ENCODE measurements around the gene CTAGE4. TPM values are rescaled to one million over a fixed set of nuclear protein-coding genes. Genes with fewer than 3 reads are reported as not detected.
"Not testable (repeated sequence)": the region's sequence is repeated elsewhere in the genome, so short reads cannot be mapped to it uniquely, and the experiment has no call there.

CTAGE4 gene
- polyA plus RNA-seq, 2 donors, result 3.2 to 4.3 TPM

- not testable (repeated sequence) for H3K9me3 ChIP-seq (ENCODE audit: control insufficient read depth in 2 of 2, insufficient read depth in 1 of 2, low read depth in 1 of 2, low read length in 1 of 2)
Measured at GRCh38 chr7:144178380-144179164, 4.7 kb upstream of the CTAGE4 start.

GRCh38 chr7:144179165-144179479 is 4.1 kb upstream of the CTAGE4 start:
- H3K27ac ChIP-seq (ENCODE audit: low read depth in 2 of 2, low read length in 1 of 2); H3K9me3 ChIP-seq (ENCODE audit: control insufficient read depth in 2 of 2, insufficient read depth in 1 of 2, low read depth in 1 of 2, low read length in 1 of 2); H3K36me3 ChIP-seq (ENCODE audit: control insufficient read depth in 2 of 2, insufficient read depth in 2 of 2, low read length in 1 of 2); H3K4me3 ChIP-seq (ENCODE audit: low read depth in 1 of 2, low read length in 2 of 2); H3K27me3 ChIP-seq (ENCODE audit: control insufficient read depth in 1 of 2, insufficient read depth in 2 of 2, low read length in 2 of 2); H3K4me1 ChIP-seq (ENCODE audit: control insufficient read depth in 2 of 2, insufficient read depth in 2 of 2, low read length in 1 of 2): not testable (repeated sequence)
- 50 to 83% methylated on average over 1 of the region's 2 CpGs for WGBS, 2 donors

More at GRCh38 chr7:144178380-144179164, 4.7 kb upstream of the CTAGE4 start:
- H3K36me3 ChIP-seq (ENCODE audit: control insufficient read depth in 2 of 2, insufficient read depth in 2 of 2, low read length in 1 of 2); H3K4me3 ChIP-seq (ENCODE audit: low read depth in 1 of 2, low read length in 2 of 2); H3K27me3 ChIP-seq (ENCODE audit: control insufficient read depth in 1 of 2, insufficient read depth in 2 of 2, low read length in 2 of 2); H3K27ac ChIP-seq (ENCODE audit: low read depth in 2 of 2, low read length in 1 of 2); H3K4me1 ChIP-seq (ENCODE audit: control insufficient read depth in 2 of 2, insufficient read depth in 2 of 2, low read length in 1 of 2): not testable (repeated sequence)
- 57 to 61% methylated on average over 9 to 10 of the region's 10 CpGs for WGBS, 2 donors

- WGBS, 2 donors, result no CpG with 5 or more reads among the region's 5 CpGs
- not testable (repeated sequence) for H3K9me3 ChIP-seq (ENCODE audit: control insufficient read depth in 2 of 2, insufficient read depth in 1 of 2, low read depth in 1 of 2, low read length in 1 of 2); H3K4me1 ChIP-seq (ENCODE audit: control insufficient read depth in 2 of 2, insufficient read depth in 2 of 2, low read length in 1 of 2); H3K27ac ChIP-seq (ENCODE audit: low read depth in 2 of 2, low read length in 1 of 2); H3K36me3 ChIP-seq (ENCODE audit: control insufficient read depth in 2 of 2, insufficient read depth in 2 of 2, low read length in 1 of 2); H3K4me3 ChIP-seq (ENCODE audit: low read depth in 1 of 2, low read length in 2 of 2); H3K27me3 ChIP-seq (ENCODE audit: control insufficient read depth in 1 of 2, insufficient read depth in 2 of 2, low read length in 2 of 2)
Measured at GRCh38 chr7:144187848-144188247, 4.6 kb downstream of the CTAGE4 start.

- not testable (repeated sequence) for H3K36me3 ChIP-seq (ENCODE audit: control insufficient read depth in 2 of 2, insufficient read depth in 2 of 2, low read length in 1 of 2); H3K27ac ChIP-seq (ENCODE audit: low read depth in 2 of 2, low read length in 1 of 2); H3K27me3 ChIP-seq (ENCODE audit: control insufficient read depth in 1 of 2, insufficient read depth in 2 of 2, low read length in 2 of 2); H3K4me1 ChIP-seq (ENCODE audit: control insufficient read depth in 2 of 2, insufficient read depth in 2 of 2, low read length in 1 of 2); H3K4me3 ChIP-seq (ENCODE audit: low read depth in 1 of 2, low read length in 2 of 2); H3K9me3 ChIP-seq (ENCODE audit: control insufficient read depth in 2 of 2, insufficient read depth in 1 of 2, low read depth in 1 of 2, low read length in 1 of 2)
- WGBS, 2 donors, result no CpG with 5 or more reads among the region's 3 CpGs
Measured at GRCh38 chr7:144188578-144189171, 5.4 kb downstream of the CTAGE4 start.

- H3K36me3 ChIP-seq (ENCODE audit: control insufficient read depth in 2 of 2, insufficient read depth in 2 of 2, low read length in 1 of 2); H3K4me3 ChIP-seq (ENCODE audit: low read depth in 1 of 2, low read length in 2 of 2); H3K27me3 ChIP-seq (ENCODE audit: control insufficient read depth in 1 of 2, insufficient read depth in 2 of 2, low read length in 2 of 2); H3K27ac ChIP-seq (ENCODE audit: low read depth in 2 of 2, low read length in 1 of 2); H3K4me1 ChIP-seq (ENCODE audit: control insufficient read depth in 2 of 2, insufficient read depth in 2 of 2, low read length in 1 of 2); H3K9me3 ChIP-seq (ENCODE audit: control insufficient read depth in 2 of 2, insufficient read depth in 1 of 2, low read depth in 1 of 2, low read length in 1 of 2): not testable (repeated sequence)
- no CpG with 5 or more reads among the region's 11 CpGs for WGBS, 2 donors
Measured at GRCh38 chr7:144193782-144194181, 10.5 kb downstream of the CTAGE4 start.

GRCh38 chr7:144194453-144194852 is 11.2 kb downstream of the CTAGE4 start:
- not testable (repeated sequence) for H3K9me3 ChIP-seq (ENCODE audit: control insufficient read depth in 2 of 2, insufficient read depth in 1 of 2, low read depth in 1 of 2, low read length in 1 of 2); H3K27me3 ChIP-seq (ENCODE audit: control insufficient read depth in 1 of 2, insufficient read depth in 2 of 2, low read length in 2 of 2); H3K27ac ChIP-seq (ENCODE audit: low read depth in 2 of 2, low read length in 1 of 2); H3K4me1 ChIP-seq (ENCODE audit: control insufficient read depth in 2 of 2, insufficient read depth in 2 of 2, low read length in 1 of 2); H3K4me3 ChIP-seq (ENCODE audit: low read depth in 1 of 2, low read length in 2 of 2); H3K36me3 ChIP-seq (ENCODE audit: control insufficient read depth in 2 of 2, insufficient read depth in 2 of 2, low read length in 1 of 2)
- no CpG with 5 or more reads among the region's 6 CpGs for WGBS, 2 donors

- H3K9me3 ChIP-seq (ENCODE audit: control insufficient read depth in 2 of 2, insufficient read depth in 1 of 2, low read depth in 1 of 2, low read length in 1 of 2); H3K36me3 ChIP-seq (ENCODE audit: control insufficient read depth in 2 of 2, insufficient read depth in 2 of 2, low read length in 1 of 2); H3K4me3 ChIP-seq (ENCODE audit: low read depth in 1 of 2, low read length in 2 of 2); H3K4me1 ChIP-seq (ENCODE audit: control insufficient read depth in 2 of 2, insufficient read depth in 2 of 2, low read length in 1 of 2); H3K27ac ChIP-seq (ENCODE audit: low read depth in 2 of 2, low read length in 1 of 2); H3K27me3 ChIP-seq (ENCODE audit: control insufficient read depth in 1 of 2, insufficient read depth in 2 of 2, low read length in 2 of 2): not testable (repeated sequence)
- 1% methylated on average over 15 of the region's 51 CpGs; no CpG with 5 or more reads in 1 of the 2 donors for WGBS, 2 donors
Measured at GRCh38 chr7:144195212-144195872, 12.1 kb downstream of the CTAGE4 start, which contains the start of gene ARHGEF35. Gene ARHGEF35, minus strand, starts transcription at chr7:144195833. Its CDS starts 7,450 bp downstream, at chr7:144188383.

GRCh38 chr7:144198934-144199333 is 15.7 kb downstream of the CTAGE4 start:
- H3K27ac ChIP-seq (ENCODE audit: low read depth in 2 of 2, low read length in 1 of 2); H3K9me3 ChIP-seq (ENCODE audit: control insufficient read depth in 2 of 2, insufficient read depth in 1 of 2, low read depth in 1 of 2, low read length in 1 of 2): not testable (repeated sequence)
- 59 to 83% methylated on average over 2 to 3 of the region's 4 CpGs for WGBS, 2 donors

GRCh38 chr7:144201978-144202377 is 18.7 kb downstream of the CTAGE4 start:
- not testable (repeated sequence) for H3K4me1 ChIP-seq (ENCODE audit: control insufficient read depth in 2 of 2, insufficient read depth in 2 of 2, low read length in 1 of 2); H3K36me3 ChIP-seq (ENCODE audit: control insufficient read depth in 2 of 2, insufficient read depth in 2 of 2, low read length in 1 of 2); H3K27me3 ChIP-seq (ENCODE audit: control insufficient read depth in 1 of 2, insufficient read depth in 2 of 2, low read length in 2 of 2); H3K4me3 ChIP-seq (ENCODE audit: low read depth in 1 of 2, low read length in 2 of 2); H3K27ac ChIP-seq (ENCODE audit: low read depth in 2 of 2, low read length in 1 of 2); H3K9me3 ChIP-seq (ENCODE audit: control insufficient read depth in 2 of 2, insufficient read depth in 1 of 2, low read depth in 1 of 2, low read length in 1 of 2)
- no CpG with 5 or more reads among the region's 1 CpG for WGBS, 2 donors

More at GRCh38 chr7:144198934-144199333, 15.7 kb downstream of the CTAGE4 start:
- H3K4me1 ChIP-seq (ENCODE audit: control insufficient read depth in 2 of 2, insufficient read depth in 2 of 2, low read length in 1 of 2); H3K4me3 ChIP-seq (ENCODE audit: low read depth in 1 of 2, low read length in 2 of 2); H3K27me3 ChIP-seq (ENCODE audit: control insufficient read depth in 1 of 2, insufficient read depth in 2 of 2, low read length in 2 of 2); H3K36me3 ChIP-seq (ENCODE audit: control insufficient read depth in 2 of 2, insufficient read depth in 2 of 2, low read length in 1 of 2): not testable (repeated sequence)

GRCh38 chr7:144203086-144203485 is 19.8 kb downstream of the CTAGE4 start:
- not testable (repeated sequence) for H3K4me3 ChIP-seq (ENCODE audit: low read depth in 1 of 2, low read length in 2 of 2); H3K4me1 ChIP-seq (ENCODE audit: control insufficient read depth in 2 of 2, insufficient read depth in 2 of 2, low read length in 1 of 2); H3K9me3 ChIP-seq (ENCODE audit: control insufficient read depth in 2 of 2, insufficient read depth in 1 of 2, low read depth in 1 of 2, low read length in 1 of 2); H3K27me3 ChIP-seq (ENCODE audit: control insufficient read depth in 1 of 2, insufficient read depth in 2 of 2, low read length in 2 of 2); H3K36me3 ChIP-seq (ENCODE audit: control insufficient read depth in 2 of 2, insufficient read depth in 2 of 2, low read length in 1 of 2); H3K27ac ChIP-seq (ENCODE audit: low read depth in 2 of 2, low read length in 1 of 2)
- WGBS, 2 donors, result no CpG with 5 or more reads among the region's 3 CpGs

Data from esophagus (tissue), 2 donors.